HepG2 (cell line): ENCODE data around the gene MNAT1. TPM values are rescaled to one million over a fixed set of nuclear protein-coding genes. Genes with fewer than 3 reads are reported as not detected.

Experiments
- HHEX ChIP-seq: IDR thresholded peaks from 2 replicates; pipeline ENCODE4 v1.6.1; 2016; ENCODE audit warnings: control low read depth
- JUND ChIP-seq: sonication (generic); formaldehyde crosslinking; IDR thresholded peaks from 2 replicates; pipeline ENCODE4 v1.8.0; 2022; ENCODE audit warnings: mild to moderate bottlenecking, missing genetic modification reagents
- KLF15 ChIP-seq: sonication (generic); formaldehyde crosslinking; IDR thresholded peaks from 2 replicates; pipeline ENCODE4 v1.8.1; 2023; ENCODE audit warnings: borderline replicate concordance, mild to moderate bottlenecking, inconsistent platforms, missing genetic modification reagents, mixed read lengths
- PPARG ChIP-seq: conservative IDR thresholded peaks from 2 replicates; pipeline ENCODE4 v1.6.1; 2016; ENCODE audit warnings: missing biosample characterization, missing genetic modification reagents
- RBFOX2 ChIP-seq: fragments of 200-400 bp; formaldehyde crosslinking; IDR thresholded peaks from 2 replicates; pipeline ENCODE4 v1.6.1; 2017; ENCODE audit warnings: low read depth, mild to moderate bottlenecking, low read length
- SNAPC4 ChIP-seq: sonication (generic); formaldehyde crosslinking; IDR thresholded peaks from 2 replicates; pipeline ENCODE4 v1.4.0; 2020; ENCODE audit warnings: mild to moderate bottlenecking, missing genetic modification reagents
- ZIK1 ChIP-seq: sonication (generic); formaldehyde crosslinking; IDR thresholded peaks from 2 replicates; pipeline ENCODE4 v1.5.0; 2020; ENCODE audit warnings: mild to moderate bottlenecking, low read depth, missing genetic modification reagents, borderline replicate concordance
- ZNF496 ChIP-seq: sonication (generic); formaldehyde crosslinking; IDR thresholded peaks from 2 replicates; pipeline ENCODE4 v1.8.1; 2023; ENCODE audit warnings: mild to moderate bottlenecking, moderate library complexity, missing genetic modification reagents; ENCODE audit not compliant: insufficient replicate concordance
- ZNF670 ChIP-seq: sonication (generic); formaldehyde crosslinking; IDR thresholded peaks from 2 replicates; pipeline ENCODE4 v1.8.0; 2022; ENCODE audit warnings: mild to moderate bottlenecking, missing genetic modification reagents, borderline replicate concordance
- ZNF687 ChIP-seq: sonication (generic); formaldehyde crosslinking; IDR thresholded peaks from 2 replicates; pipeline ENCODE4 v1.5.1; 2020; ENCODE audit warnings: mild to moderate bottlenecking, missing genetic modification reagents, moderate library complexity
- ZNF766 ChIP-seq: sonication (generic); formaldehyde crosslinking; IDR thresholded peaks from 2 replicates; pipeline ENCODE4 v1.5.0; 2020; ENCODE audit warnings: missing genetic modification reagents, borderline replicate concordance
- polyA plus RNA-seq, 8 experiments: library from polyadenylated mRNA; depleted of rRNA in 3 of 8; stranded (reverse) in 7 of 8; unstranded in 1 of 8; fragments of >200 nt; fragmentation: Illumina TruSeq in 4 of 8; extraction: Trizol in 4 of 8; gene quantifications; 2 replicates each; pipeline versions ENCODE4 v1.2.1 to v1.2.3, GENCODE V29; 2011 to 2016; ENCODE audit warnings: low read depth in 4 of 8, missing spikeins in 1 of 8, mixed read lengths in 1 of 8; ENCODE audit not compliant: insufficient read depth in 1 of 8
- total RNA-seq, 5 experiments: library from RNA; depleted of rRNA; stranded (reverse); fragments of >200 nt; fragmentation: Illumina TruSeq; extraction: Trizol; gene quantifications; 2 replicates each; pipeline ENCODE4 v1.2.3, GENCODE V29; 2016; ENCODE audit warnings: low read depth in 1 of 5
- TF ChIP-seq, protein P1 (sequence below): sonication (generic); formaldehyde crosslinking; IDR thresholded peaks from 2 replicates; pipeline ENCODE4 v1.5.0; 2020; ENCODE audit warnings: missing genetic modification reagents
- TF ChIP-seq, protein P2 (sequence below): sonication (generic); formaldehyde crosslinking; conservative IDR thresholded peaks from 2 replicates; pipeline ENCODE4 v1.4.0; 2020; ENCODE audit warnings: mild to moderate bottlenecking, missing genetic modification reagents, moderate library complexity
- TF ChIP-seq, protein P3 (sequence below): sonication (generic); formaldehyde crosslinking; IDR thresholded peaks from 2 replicates; pipeline ENCODE4 v1.5.0; 2020; ENCODE audit warnings: missing genetic modification reagents

MNAT1 gene
- total and polyA plus RNA-seq, 2 of the 13 experiments (the other 11 are each of a cell fraction or from before 2014, with no cell fraction given), result 49.2 to 94.8 TPM

GRCh38 chr14:60819575-60819974 is 85.0 kb downstream of the MNAT1 start (continued):
- TF ChIP-seq ZNF670 (no peak), HHEX (CRISPR knock-in tag) (no peak), SNAPC4 (CRISPR knock-in tag) (no peak), PPARG (no peak), KLF15 (no peak), ZIK1 (no peak), JUND (CRISPR knock-in tag) (no peak), ZNF766 (no peak), ZNF687 (CRISPR knock-in tag) (no peak), ZNF496 (CRISPR knock-in tag) (no peak), RBFOX2 (no peak)
- TF ChIP-seq, protein P1, sequence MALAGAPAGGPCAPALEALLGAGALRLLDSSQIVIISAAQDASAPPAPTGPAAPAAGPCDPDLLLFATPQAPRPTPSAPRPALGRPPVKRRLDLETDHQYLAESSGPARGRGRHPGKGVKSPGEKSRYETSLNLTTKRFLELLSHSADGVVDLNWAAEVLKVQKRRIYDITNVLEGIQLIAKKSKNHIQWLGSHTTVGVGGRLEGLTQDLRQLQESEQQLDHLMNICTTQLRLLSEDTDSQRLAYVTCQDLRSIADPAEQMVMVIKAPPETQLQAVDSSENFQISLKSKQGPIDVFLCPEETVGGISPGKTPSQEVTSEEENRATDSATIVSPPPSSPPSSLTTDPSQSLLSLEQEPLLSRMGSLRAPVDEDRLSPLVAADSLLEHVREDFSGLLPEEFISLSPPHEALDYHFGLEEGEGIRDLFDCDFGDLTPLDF (CRISPR knock-in tag), result no peak
- TF ChIP-seq, protein P2, sequence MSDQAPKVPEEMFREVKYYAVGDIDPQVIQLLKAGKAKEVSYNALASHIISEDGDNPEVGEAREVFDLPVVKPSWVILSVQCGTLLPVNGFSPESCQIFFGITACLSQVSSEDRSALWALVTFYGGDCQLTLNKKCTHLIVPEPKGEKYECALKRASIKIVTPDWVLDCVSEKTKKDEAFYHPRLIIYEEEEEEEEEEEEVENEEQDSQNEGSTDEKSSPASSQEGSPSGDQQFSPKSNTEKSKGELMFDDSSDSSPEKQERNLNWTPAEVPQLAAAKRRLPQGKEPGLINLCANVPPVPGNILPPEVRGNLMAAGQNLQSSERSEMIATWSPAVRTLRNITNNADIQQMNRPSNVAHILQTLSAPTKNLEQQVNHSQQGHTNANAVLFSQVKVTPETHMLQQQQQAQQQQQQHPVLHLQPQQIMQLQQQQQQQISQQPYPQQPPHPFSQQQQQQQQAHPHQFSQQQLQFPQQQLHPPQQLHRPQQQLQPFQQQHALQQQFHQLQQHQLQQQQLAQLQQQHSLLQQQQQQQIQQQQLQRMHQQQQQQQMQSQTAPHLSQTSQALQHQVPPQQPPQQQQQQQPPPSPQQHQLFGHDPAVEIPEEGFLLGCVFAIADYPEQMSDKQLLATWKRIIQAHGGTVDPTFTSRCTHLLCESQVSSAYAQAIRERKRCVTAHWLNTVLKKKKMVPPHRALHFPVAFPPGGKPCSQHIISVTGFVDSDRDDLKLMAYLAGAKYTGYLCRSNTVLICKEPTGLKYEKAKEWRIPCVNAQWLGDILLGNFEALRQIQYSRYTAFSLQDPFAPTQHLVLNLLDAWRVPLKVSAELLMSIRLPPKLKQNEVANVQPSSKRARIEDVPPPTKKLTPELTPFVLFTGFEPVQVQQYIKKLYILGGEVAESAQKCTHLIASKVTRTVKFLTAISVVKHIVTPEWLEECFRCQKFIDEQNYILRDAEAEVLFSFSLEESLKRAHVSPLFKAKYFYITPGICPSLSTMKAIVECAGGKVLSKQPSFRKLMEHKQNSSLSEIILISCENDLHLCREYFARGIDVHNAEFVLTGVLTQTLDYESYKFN (CRISPR knock-in tag), result peak; percentile 79
- TF ChIP-seq, protein P3, sequence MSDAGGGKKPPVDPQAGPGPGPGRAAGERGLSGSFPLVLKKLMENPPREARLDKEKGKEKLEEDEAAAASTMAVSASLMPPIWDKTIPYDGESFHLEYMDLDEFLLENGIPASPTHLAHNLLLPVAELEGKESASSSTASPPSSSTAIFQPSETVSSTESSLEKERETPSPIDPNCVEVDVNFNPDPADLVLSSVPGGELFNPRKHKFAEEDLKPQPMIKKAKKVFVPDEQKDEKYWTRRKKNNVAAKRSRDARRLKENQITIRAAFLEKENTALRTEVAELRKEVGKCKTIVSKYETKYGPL (CRISPR knock-in tag), result no peak
